ENCODE measurements around the gene TMEM247.
"Not testable (repeated sequence)": the region's sequence is repeated elsewhere in the genome, so short reads cannot be mapped to it uniquely, and the experiment has no call there.

TMEM247 gene

GRCh38 chr2:46458763-46459500, 20.4 kb upstream of the TMEM247 start:
- DNase-seq (ENCODE audit: low spot score), result no peak

GRCh38 chr2:46459694-46460093, 19.7 kb upstream of the TMEM247 start:
- DNase-seq (ENCODE audit: low spot score), result no peak

GRCh38 chr2:46460241-46460921, 19.0 kb upstream of the TMEM247 start:
- DNase-seq (ENCODE audit: low spot score), result no peak

GRCh38 chr2:46461011-46461674, 18.2 kb upstream of the TMEM247 start:
- peak; percentile 74 for DNase-seq (ENCODE audit: low spot score)

- DNase-seq (ENCODE audit: low spot score), result no peak
These were observed 17.6 kb upstream of the TMEM247 start for GRCh38 chr2:46461709-46462171.

GRCh38 chr2:46462936-46463335, 16.4 kb upstream of the TMEM247 start:
- DNase-seq (ENCODE audit: low spot score), result no peak

GRCh38 chr2:46469116-46469515, 10.2 kb upstream of the TMEM247 start:
- DNase-seq (ENCODE audit: low spot score), result no peak

GRCh38 chr2:46469700-46470099, 9.7 kb upstream of the TMEM247 start:
- DNase-seq (ENCODE audit: low spot score), result no peak

- DNase-seq (ENCODE audit: low spot score), result no peak
These were observed 9.2 kb upstream of the TMEM247 start for GRCh38 chr2:46470114-46470628.

- no peak for DNase-seq (ENCODE audit: low spot score)
These were observed 8.3 kb upstream of the TMEM247 start for GRCh38 chr2:46471019-46471583.

- DNase-seq (ENCODE audit: low spot score), result no peak
These were observed 7.7 kb upstream of the TMEM247 start for GRCh38 chr2:46471697-46472096.

GRCh38 chr2:46472165-46472564, 7.2 kb upstream of the TMEM247 start:
- DNase-seq (ENCODE audit: low spot score), result not testable (repeated sequence)

GRCh38 chr2:46477462-46477861, 1.9 kb upstream of the TMEM247 start:
- not testable (repeated sequence) for DNase-seq (ENCODE audit: low spot score)

- no peak for DNase-seq (ENCODE audit: low spot score)
These were observed 1.4 kb upstream of the TMEM247 start for GRCh38 chr2:46477925-46478324.

- no peak for DNase-seq (ENCODE audit: low spot score)
These were observed 1.2 kb downstream of the TMEM247 start for GRCh38 chr2:46480562-46480961.

GRCh38 chr2:46481198-46482193, 2.1 kb downstream of the TMEM247 start:
- no peak for DNase-seq (ENCODE audit: low spot score)

- DNase-seq (ENCODE audit: low spot score), result no peak
These were observed 3.1 kb downstream of the TMEM247 start for GRCh38 chr2:46482490-46482889.

GRCh38 chr2:46485002-46485401, 5.6 kb downstream of the TMEM247 start:
- DNase-seq (ENCODE audit: low spot score), result no peak

GRCh38 chr2:46486436-46486835, 7.1 kb downstream of the TMEM247 start:
- DNase-seq (ENCODE audit: low spot score), result no peak

- no peak for DNase-seq (ENCODE audit: low spot score)
These were observed 8.4 kb downstream of the TMEM247 start for GRCh38 chr2:46487667-46488335.

GRCh38 chr2:46488389-46488788, 9.0 kb downstream of the TMEM247 start:
- no peak for DNase-seq (ENCODE audit: low spot score)
